Body of pancreas (tissue), 4 donors: Measurements from ENCODE around the gene NXPH4.

Experiments used
- POLR2A ChIP-seq, 3 donors: fragments of 450-650 bp; IDR thresholded peaks; one replicate each; pipeline ENCODE4 v1.6.1; 2016; ENCODE audit warnings: antibody characterized with exemption in 3 of 3, mild to moderate bottlenecking in 2 of 3
- TF ChIP-seq, protein P1 (sequence below), 7 experiments: fragments of 450-650 bp in 4 of 7; fragments of 200-600 bp in 3 of 7; sonication (generic) in 3 of 7; IDR thresholded peaks; one replicate each; pipeline ENCODE4 v1.5.1; 2016 to 2019; ENCODE audit warnings: antibody characterized with exemption in 7 of 7

- TF ChIP-seq, protein P1, sequence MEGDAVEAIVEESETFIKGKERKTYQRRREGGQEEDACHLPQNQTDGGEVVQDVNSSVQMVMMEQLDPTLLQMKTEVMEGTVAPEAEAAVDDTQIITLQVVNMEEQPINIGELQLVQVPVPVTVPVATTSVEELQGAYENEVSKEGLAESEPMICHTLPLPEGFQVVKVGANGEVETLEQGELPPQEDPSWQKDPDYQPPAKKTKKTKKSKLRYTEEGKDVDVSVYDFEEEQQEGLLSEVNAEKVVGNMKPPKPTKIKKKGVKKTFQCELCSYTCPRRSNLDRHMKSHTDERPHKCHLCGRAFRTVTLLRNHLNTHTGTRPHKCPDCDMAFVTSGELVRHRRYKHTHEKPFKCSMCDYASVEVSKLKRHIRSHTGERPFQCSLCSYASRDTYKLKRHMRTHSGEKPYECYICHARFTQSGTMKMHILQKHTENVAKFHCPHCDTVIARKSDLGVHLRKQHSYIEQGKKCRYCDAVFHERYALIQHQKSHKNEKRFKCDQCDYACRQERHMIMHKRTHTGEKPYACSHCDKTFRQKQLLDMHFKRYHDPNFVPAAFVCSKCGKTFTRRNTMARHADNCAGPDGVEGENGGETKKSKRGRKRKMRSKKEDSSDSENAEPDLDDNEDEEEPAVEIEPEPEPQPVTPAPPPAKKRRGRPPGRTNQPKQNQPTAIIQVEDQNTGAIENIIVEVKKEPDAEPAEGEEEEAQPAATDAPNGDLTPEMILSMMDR (IDR thresholded peaks at IDR 0.05): no peak
- no peak for TF ChIP-seq POLR2A (IDR thresholded peaks at IDR 0.05)
These were observed 20.8 kb upstream of the NXPH4 start for GRCh38 chr12:57195611-57196371.
